RWPE1 (cell line): ENCODE data around the gene CRTC3.

Experiments
- CTCF ChIA-PET: fragments of 350-600 bp; sonication (Branson Sonifier 250); formaldehyde crosslinking; extraction: SDS; loops from one replicate; lab custom pipeline; 2021; lab: Yijun Ruan, JAX
- POLR2A ChIA-PET: fragments of 400-600 bp; formaldehyde crosslinking; extraction: SDS; loops from one replicate; lab custom pipeline; 2020; ENCODE audit warnings: antibody characterized with exemption; ENCODE audit not compliant: low non-redundant PET; lab: Yijun Ruan, JAX
- DNase-seq: peaks from one replicate; pipeline ENCODE4 v3.0.0; 2012; ENCODE audit warnings: low spot score
- H3K27ac ChIP-seq: fragments of 450-650 bp; 2 replicates; pipeline ENCODE4 v1.5.1; 2017
- CTCF ChIP-seq: fragments of 450-650 bp; conservative IDR thresholded peaks from 2 replicates; pipeline ENCODE4 v1.5.1; 2017; ENCODE audit warnings: low read depth, mild to moderate bottlenecking

The CRTC3 gene

GRCh38 chr15:90597577-90597976, 67.9 kb downstream of the CRTC3 start:
- POLR2A ChIA-PET: no interaction called here
- H3K27ac ChIP-seq: no peak overlapping the region
- CTCF ChIA-PET: interaction anchor here (1.1 kb wide), 1 partner anchor 297 kb away, joined by 5 read pairs; no protein-coding TSS in a partner anchor
- no peak for TF ChIP-seq CTCF
- DNase-seq: no peak

GRCh38 chr15:90598031-90598577, 68.4 kb downstream of the CRTC3 start:
- DNase-seq: no peak
- H3K27ac ChIP-seq: no peak overlapping the region
- CTCF ChIA-PET: interaction anchor here (1.1 kb wide), 1 partner anchor 298 kb away, joined by 5 read pairs; no protein-coding TSS in a partner anchor
- POLR2A ChIA-PET: no interaction called here
- no peak for TF ChIP-seq CTCF

GRCh38 chr15:90598679-90599078, 69.0 kb downstream of the CRTC3 start:
- ChIA-PET POLR2A (no interaction called here), CTCF (interaction anchor here (0.6 to 1.1 kb wide), 3 partner anchors 55 to 298 kb away, joined by 3 to 5 read pairs (median 4); no protein-coding TSS in a partner anchor)
- DNase-seq: no peak
- no peak for TF ChIP-seq CTCF
- no peak overlapping the region for H3K27ac ChIP-seq

GRCh38 chr15:90599116-90599515, 69.4 kb downstream of the CRTC3 start:
- ChIA-PET CTCF (interaction anchor here (0.6 to 0.9 kb wide), 2 partner anchors 55 to 287 kb away, joined by 3 to 4 read pairs; no protein-coding TSS in a partner anchor), POLR2A (interaction anchor here (0.6 kb wide), 1 partner anchor 27 kb away, joined by 6 read pairs; no protein-coding TSS in a partner anchor)
- no peak overlapping the region for H3K27ac ChIP-seq
- TF ChIP-seq CTCF: no peak
- no peak for DNase-seq

- ChIA-PET POLR2A (interaction anchor here (0.6 kb wide), 1 partner anchor 27 kb away, joined by 6 read pairs; no protein-coding TSS in a partner anchor), CTCF (interaction anchor here (0.9 kb wide), 1 partner anchor 287 kb away, joined by 3 read pairs; no protein-coding TSS in a partner anchor)
- H3K27ac ChIP-seq: no peak overlapping the region
- no peak for DNase-seq
- no peak for TF ChIP-seq CTCF
These were observed 69.9 kb downstream of the CRTC3 start for GRCh38 chr15:90599644-90600043.

GRCh38 chr15:90600954-90601353, 71.2 kb downstream of the CRTC3 start:
- ChIA-PET CTCF (no interaction called here), POLR2A (no interaction called here)
- TF ChIP-seq CTCF: no peak
- no peak overlapping the region for H3K27ac ChIP-seq
- DNase-seq: no peak
